HG03045 (cell line): ENCODE data around the gene EED.
A peak's percentile ranks its signal among the peaks of the same experiment; 100 is the strongest.

Experiments used
- ATAC-seq: cut with Tn5 transposase; IDR thresholded peaks from one replicate; pipeline ENCODE4 v1.9.1; 2021; ENCODE audit warnings: mild to moderate bottlenecking, moderate library complexity; ENCODE audit not compliant: unreplicated experiment

The EED gene

GRCh38 chr11:86246293-86246675 is 1.7 kb downstream of the EED start:
- no peak for ATAC-seq

- no peak for ATAC-seq
These were observed 3.1 kb downstream of the EED start for GRCh38 chr11:86247608-86248007.

- no peak for ATAC-seq
These were observed 4.1 kb downstream of the EED start for GRCh38 chr11:86248609-86249008.

- no peak for ATAC-seq
These were observed 5.0 kb downstream of the EED start for GRCh38 chr11:86249307-86250098.

- no peak for ATAC-seq
These were observed 6.8 kb downstream of the EED start for GRCh38 chr11:86251345-86251744.

GRCh38 chr11:86255896-86256295 is 11.3 kb downstream of the EED start:
- peak; percentile 94 for ATAC-seq

- no peak for ATAC-seq
These were observed 12.1 kb downstream of the EED start for GRCh38 chr11:86256608-86257007.

- no peak for ATAC-seq
These were observed 12.9 kb downstream of the EED start for GRCh38 chr11:86257446-86257845.

GRCh38 chr11:86259730-86260129 is 15.2 kb downstream of the EED start:
- no peak for ATAC-seq

- ATAC-seq: no peak
These were observed 16.8 kb downstream of the EED start for GRCh38 chr11:86261328-86261727.

- no peak for ATAC-seq
These were observed 17.8 kb downstream of the EED start for GRCh38 chr11:86262387-86262786.

- ATAC-seq: no peak
These were observed 20.1 kb downstream of the EED start for GRCh38 chr11:86264649-86265048.

- ATAC-seq: no peak
These were observed 20.6 kb downstream of the EED start for GRCh38 chr11:86265194-86265593.

GRCh38 chr11:86269645-86270044 is 25.1 kb downstream of the EED start:
- no peak for ATAC-seq

- ATAC-seq: no peak
These were observed 29.9 kb downstream of the EED start for GRCh38 chr11:86274503-86274902.

- ATAC-seq: no peak
These were observed 30.4 kb downstream of the EED start for GRCh38 chr11:86274999-86275398.

- ATAC-seq: no peak
These were observed 31.2 kb downstream of the EED start for GRCh38 chr11:86275493-86276370.

GRCh38 chr11:86277741-86278140 is 33.2 kb downstream of the EED start:
- ATAC-seq: no peak

- no peak for ATAC-seq
These were observed 33.7 kb downstream of the EED start for GRCh38 chr11:86278226-86278625.

GRCh38 chr11:86279747-86280146 is 35.2 kb downstream of the EED start:
- ATAC-seq: no peak

- ATAC-seq: no peak
These were observed 42.9 kb downstream of the EED start for GRCh38 chr11:86287468-86287796.

- ATAC-seq: no peak
These were observed 44.4 kb downstream of the EED start for GRCh38 chr11:86288776-86289507.
